WTC11 (cell line): ENCODE data around the gene SLC25A11. TPM values are rescaled to one million over a fixed set of nuclear protein-coding genes. Genes with fewer than 3 reads are reported as not detected.
A peak's percentile ranks its signal among the peaks of the same experiment; 100 is the strongest.

Experiments
- ATAC-seq: fragments of 200-7000 bp; cut with Tn5 transposase; 2 replicates; pipeline ENCODE4 v1.10.0; 2021; ENCODE audit warnings: mild to moderate bottlenecking, moderate library complexity
- CTCF ChIA-PET: fragments of 300-600 bp; sonication (Branson Sonifier 250); formaldehyde crosslinking; loops from one replicate; lab custom pipeline; 2021; ENCODE audit warnings: antibody characterized with exemption; lab: Charles Lee
- POLR2A ChIA-PET: fragments of 350-600 bp; sonication (Branson Sonifier 250); formaldehyde crosslinking; loops from one replicate; lab custom pipeline; 2021; ENCODE audit warnings: antibody characterized with exemption; lab: Charles Lee
- DNase-seq: peaks from one replicate; pipeline ENCODE4 v3.0.0; 2021; ENCODE audit warnings: low spot score
- H3K27ac Mint-ChIP-seq: 2 replicates; pipeline ENCODE4 v1.8.0; 2021; ENCODE audit warnings: mixed read lengths
- H3K27me3 Mint-ChIP-seq: 2 replicates; pipeline ENCODE4 v1.8.0; 2021; ENCODE audit warnings: low read depth, mild to moderate bottlenecking, moderate library complexity, mixed read lengths
- H3K36me3 Mint-ChIP-seq: 2 replicates; pipeline ENCODE4 v1.8.0; 2021; ENCODE audit warnings: mixed read lengths
- H3K4me1 Mint-ChIP-seq: 2 replicates; pipeline ENCODE4 v1.8.0; 2022; ENCODE audit warnings: mixed read lengths
- H3K4me3 Mint-ChIP-seq: 2 replicates; pipeline ENCODE4 v1.8.0; 2021; ENCODE audit warnings: mild to moderate bottlenecking, moderate library complexity, mixed read lengths
- H3K9me3 Mint-ChIP-seq: 2 replicates; pipeline ENCODE4 v1.8.0; 2021; ENCODE audit warnings: mixed read lengths
- CBFB ChIP-seq: sonication (generic); formaldehyde crosslinking; IDR thresholded peaks from 2 replicates; pipeline ENCODE4 v1.8.1; 2022; ENCODE audit warnings: mild to moderate bottlenecking, low read depth, missing genetic modification reagents
- CREM ChIP-seq: sonication (generic); formaldehyde crosslinking; IDR thresholded peaks from 2 replicates; pipeline ENCODE4 v1.8.1; 2022; ENCODE audit warnings: mild to moderate bottlenecking, missing genetic modification reagents, moderate library complexity
- CTCF ChIP-seq: fragments of 200-600 bp; IDR thresholded peaks from 2 replicates; pipeline ENCODE4 v1.8.0; 2022; ENCODE audit warnings: antibody characterized with exemption
- ELF4 ChIP-seq: sonication (generic); formaldehyde crosslinking; IDR thresholded peaks from 2 replicates; pipeline ENCODE4 v1.8.1; 2022; ENCODE audit warnings: low read depth, mild to moderate bottlenecking, moderate library complexity, missing genetic modification reagents
- ERG ChIP-seq: fragments of 250-450 bp; sonication (Bioruptor Pico); IDR thresholded peaks from 2 replicates; pipeline ENCODE4 v1.8.0; 2021; ENCODE audit warnings: mild to moderate bottlenecking
- JUN ChIP-seq: sonication (generic); formaldehyde crosslinking; IDR thresholded peaks from 2 replicates; pipeline ENCODE4 v1.8.0; 2023; ENCODE audit warnings: mild to moderate bottlenecking, missing genetic modification reagents
- KAT7 ChIP-seq: sonication (generic); formaldehyde crosslinking; IDR thresholded peaks from 2 replicates; pipeline ENCODE4 v1.8.1; 2023; ENCODE audit warnings: missing genetic modification reagents, mild to moderate bottlenecking, borderline replicate concordance
- NFE2L1 ChIP-seq: sonication (generic); formaldehyde crosslinking; IDR thresholded peaks from 2 replicates; pipeline ENCODE4 v1.8.1; 2023; ENCODE audit warnings: missing genetic modification reagents
- PRRX2 ChIP-seq: fragments of 250-450 bp; sonication (Bioruptor Pico); IDR thresholded peaks from 2 replicates; pipeline ENCODE4 v1.8.0; 2021; ENCODE audit warnings: mild to moderate bottlenecking
- RELA ChIP-seq: sonication (generic); formaldehyde crosslinking; IDR thresholded peaks from 2 replicates; pipeline ENCODE4 v1.8.1; 2022; ENCODE audit warnings: missing genetic modification reagents, mild to moderate bottlenecking, borderline replicate concordance
- TP53 ChIP-seq: sonication (generic); formaldehyde crosslinking; IDR thresholded peaks from 2 replicates; pipeline ENCODE4 v1.8.1; 2023; ENCODE audit warnings: mild to moderate bottlenecking, missing genetic modification reagents
- ZNF423 ChIP-seq: fragments of 250-450 bp; sonication (Bioruptor Pico); IDR thresholded peaks from 2 replicates; pipeline ENCODE4 v2.1.2; 2022; ENCODE audit warnings: mild to moderate bottlenecking, moderate library complexity
- ZNF671 ChIP-seq: fragments of 250-450 bp; sonication (Bioruptor Pico); IDR thresholded peaks from 2 replicates; pipeline ENCODE4 v1.8.0; 2021; ENCODE audit warnings: mild to moderate bottlenecking
- total RNA-seq: library from RNA; stranded (reverse); gene quantifications from 3 replicates; pipeline ENCODE4 v1.2.3, GENCODE V29; 2021
- TF ChIP-seq, protein P1 (sequence below): sonication (generic); formaldehyde crosslinking; conservative IDR thresholded peaks from 2 replicates; pipeline ENCODE4 v1.8.1; 2023; ENCODE audit warnings: mild to moderate bottlenecking, low read depth, missing genetic modification reagents, moderate library complexity
- TF ChIP-seq, protein P2 (sequence below): sonication (generic); formaldehyde crosslinking; IDR thresholded peaks from 2 replicates; pipeline ENCODE4 v1.8.0; 2022; ENCODE audit warnings: missing genetic modification reagents

Gene SLC25A11
- total RNA-seq, 1 experiment from 2014 or later: 73.7 TPM

- TF ChIP-seq PRRX2 (CRISPR knock-in tag): peak; percentile 10; the same call in 1 of the 2 replicates
- TF ChIP-seq NFE2L1 (CRISPR knock-in tag): no peak
- no peak for TF ChIP-seq TP53
Measured at GRCh38 chr17:4899341-4900230, 40.3 kb downstream of the SLC25A11 start, which contains the start of gene C17orf107 (continued).

DNA sequence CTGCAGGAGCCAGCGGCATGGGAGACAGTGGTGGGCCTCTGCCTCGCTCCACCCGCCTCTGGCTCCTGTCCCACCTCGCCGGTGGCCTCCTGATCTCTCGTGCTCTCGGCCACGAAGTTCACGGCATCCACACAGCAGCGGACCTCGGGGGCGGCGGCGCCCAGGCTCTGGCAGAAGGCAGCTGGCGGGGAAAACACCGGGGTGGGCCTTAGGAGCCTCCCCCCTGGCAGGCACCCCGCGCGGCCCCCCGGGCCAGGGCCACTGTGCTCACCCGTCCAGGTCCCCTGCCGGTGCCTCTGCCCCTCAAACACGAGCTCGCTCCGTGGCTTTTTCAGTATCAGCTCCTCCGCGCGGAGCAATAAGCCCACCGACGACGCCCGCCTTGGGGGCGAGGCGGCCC, 40.9 kb downstream of the SLC25A11 start:
- H3K4me3 Mint-ChIP-seq: peak overlapping the region; percentile 81
- POLR2A ChIA-PET: interaction anchor here (0.6 to 2.0 kb wide), 7 partner anchors 9 to 516 kb away, joined by 3 to 12 read pairs (median 4); partner anchors contain the start of genes ARRB2, ENO3 and SPAG7
- ATAC-seq (no peak), DNase-seq (no peak)
- H3K36me3 Mint-ChIP-seq: peaks cover 9% of the 10 kb centered on the region; the same call in 1 of the 2 replicates
- CTCF ChIA-PET: interaction anchor here (0.6 to 2.8 kb wide), 12 partner anchors 9 to 343 kb away, joined by 3 to 38 read pairs (median 4); partner anchors contain the start of genes MED11, RNF167, SLC25A11 and SPAG7
- H3K9me3 Mint-ChIP-seq: no peaks in the 10 kb centered on the region
- H3K27ac Mint-ChIP-seq: no peak overlapping the region
- H3K4me1 Mint-ChIP-seq: peaks cover 16% of the 10 kb centered on the region
- peaks cover 5% of the 10 kb centered on the region for H3K27me3 Mint-ChIP-seq
- TF ChIP-seq ZNF423 (peak; percentile 54), JUN (CRISPR knock-in tag) (no peak), ZNF671 (no peak)

DNA sequence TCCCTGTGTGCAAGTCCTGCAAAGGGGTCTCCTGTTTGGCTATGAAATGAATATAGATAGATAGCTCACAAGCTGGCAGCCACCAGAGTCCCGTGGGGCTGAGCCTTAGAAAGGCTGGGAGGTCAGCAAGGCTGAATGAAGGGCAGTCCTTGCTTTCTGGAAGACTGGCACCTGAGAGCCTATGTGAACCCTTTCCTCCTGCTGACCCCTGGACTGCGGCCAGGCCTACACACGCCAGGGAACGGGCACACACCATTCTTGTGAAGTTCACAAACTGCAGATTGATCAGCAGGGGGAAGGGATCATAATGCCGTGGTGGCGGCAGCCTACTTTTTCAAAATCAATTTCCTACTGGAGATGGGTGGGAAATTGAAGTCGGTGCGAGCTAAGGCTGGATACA, 41.5 kb downstream of the SLC25A11 start:
- peaks cover 13% of the 10 kb centered on the region for H3K4me1 Mint-ChIP-seq
- ATAC-seq (no peak), DNase-seq (no peak)
- ChIA-PET POLR2A (no interaction called here), CTCF (interaction anchor here (1.2 to 2.8 kb wide), 3 partner anchors 10 to 69 kb away, joined by 3 to 38 read pairs (median 8); partner anchors contain the start of genes RNF167, SLC25A11 and SPAG7)
- H3K36me3 Mint-ChIP-seq: peaks cover 9% of the 10 kb centered on the region; the same call in 1 of the 2 replicates
- no peaks in the 10 kb centered on the region for H3K9me3 Mint-ChIP-seq
- H3K27me3 Mint-ChIP-seq: peaks cover 5% of the 10 kb centered on the region
- TF ChIP-seq, protein P1, sequence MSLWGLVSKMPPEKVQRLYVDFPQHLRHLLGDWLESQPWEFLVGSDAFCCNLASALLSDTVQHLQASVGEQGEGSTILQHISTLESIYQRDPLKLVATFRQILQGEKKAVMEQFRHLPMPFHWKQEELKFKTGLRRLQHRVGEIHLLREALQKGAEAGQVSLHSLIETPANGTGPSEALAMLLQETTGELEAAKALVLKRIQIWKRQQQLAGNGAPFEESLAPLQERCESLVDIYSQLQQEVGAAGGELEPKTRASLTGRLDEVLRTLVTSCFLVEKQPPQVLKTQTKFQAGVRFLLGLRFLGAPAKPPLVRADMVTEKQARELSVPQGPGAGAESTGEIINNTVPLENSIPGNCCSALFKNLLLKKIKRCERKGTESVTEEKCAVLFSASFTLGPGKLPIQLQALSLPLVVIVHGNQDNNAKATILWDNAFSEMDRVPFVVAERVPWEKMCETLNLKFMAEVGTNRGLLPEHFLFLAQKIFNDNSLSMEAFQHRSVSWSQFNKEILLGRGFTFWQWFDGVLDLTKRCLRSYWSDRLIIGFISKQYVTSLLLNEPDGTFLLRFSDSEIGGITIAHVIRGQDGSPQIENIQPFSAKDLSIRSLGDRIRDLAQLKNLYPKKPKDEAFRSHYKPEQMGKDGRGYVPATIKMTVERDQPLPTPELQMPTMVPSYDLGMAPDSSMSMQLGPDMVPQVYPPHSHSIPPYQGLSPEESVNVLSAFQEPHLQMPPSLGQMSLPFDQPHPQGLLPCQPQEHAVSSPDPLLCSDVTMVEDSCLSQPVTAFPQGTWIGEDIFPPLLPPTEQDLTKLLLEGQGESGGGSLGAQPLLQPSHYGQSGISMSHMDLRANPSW (CRISPR knock-in tag): no peak
- TF ChIP-seq ERG (CRISPR knock-in tag): no peak
- H3K4me3 Mint-ChIP-seq: peak overlapping the region; percentile 65
- H3K27ac Mint-ChIP-seq: 0 out of 2 replicates have a peak overlapping the region, but pooled peaks have one; percentile 36

DNA sequence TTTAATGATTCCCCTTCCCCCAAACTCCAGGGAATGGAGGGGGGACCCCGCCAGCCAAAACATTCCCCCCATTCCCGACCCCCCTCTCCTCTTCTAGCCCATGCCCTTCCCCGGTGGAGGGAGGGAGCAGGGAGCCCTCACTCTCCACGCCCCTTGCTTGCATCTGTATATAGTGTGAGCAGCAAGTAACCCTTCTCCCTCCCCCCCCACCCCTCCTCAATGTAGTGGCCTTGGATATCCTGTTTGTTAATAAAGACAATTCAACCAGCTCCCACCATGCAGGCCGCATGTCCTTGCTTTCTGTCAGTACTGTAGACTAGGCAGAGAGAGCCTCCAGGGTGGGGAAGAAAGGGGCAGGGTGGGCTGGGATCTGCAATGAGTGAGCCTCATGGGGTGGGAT, 42.1 kb downstream of the SLC25A11 start:
- peaks cover 10% of the 10 kb centered on the region; the same call in 1 of the 2 replicates for H3K4me1 Mint-ChIP-seq
- peaks cover 9% of the 10 kb centered on the region; the same call in 1 of the 2 replicates for H3K36me3 Mint-ChIP-seq
- POLR2A ChIA-PET: interaction anchor here (0.7 kb wide), 1 partner anchor 1363 kb away, joined by 4 read pairs; no protein-coding TSS in a partner anchor
- ATAC-seq (no peak), DNase-seq (no peak)
- no peaks in the 10 kb centered on the region for H3K9me3 Mint-ChIP-seq
- H3K27me3 Mint-ChIP-seq: peaks cover 5% of the 10 kb centered on the region
- TF ChIP-seq KAT7 (CRISPR knock-in tag): no peak
- TF ChIP-seq, protein P2, sequence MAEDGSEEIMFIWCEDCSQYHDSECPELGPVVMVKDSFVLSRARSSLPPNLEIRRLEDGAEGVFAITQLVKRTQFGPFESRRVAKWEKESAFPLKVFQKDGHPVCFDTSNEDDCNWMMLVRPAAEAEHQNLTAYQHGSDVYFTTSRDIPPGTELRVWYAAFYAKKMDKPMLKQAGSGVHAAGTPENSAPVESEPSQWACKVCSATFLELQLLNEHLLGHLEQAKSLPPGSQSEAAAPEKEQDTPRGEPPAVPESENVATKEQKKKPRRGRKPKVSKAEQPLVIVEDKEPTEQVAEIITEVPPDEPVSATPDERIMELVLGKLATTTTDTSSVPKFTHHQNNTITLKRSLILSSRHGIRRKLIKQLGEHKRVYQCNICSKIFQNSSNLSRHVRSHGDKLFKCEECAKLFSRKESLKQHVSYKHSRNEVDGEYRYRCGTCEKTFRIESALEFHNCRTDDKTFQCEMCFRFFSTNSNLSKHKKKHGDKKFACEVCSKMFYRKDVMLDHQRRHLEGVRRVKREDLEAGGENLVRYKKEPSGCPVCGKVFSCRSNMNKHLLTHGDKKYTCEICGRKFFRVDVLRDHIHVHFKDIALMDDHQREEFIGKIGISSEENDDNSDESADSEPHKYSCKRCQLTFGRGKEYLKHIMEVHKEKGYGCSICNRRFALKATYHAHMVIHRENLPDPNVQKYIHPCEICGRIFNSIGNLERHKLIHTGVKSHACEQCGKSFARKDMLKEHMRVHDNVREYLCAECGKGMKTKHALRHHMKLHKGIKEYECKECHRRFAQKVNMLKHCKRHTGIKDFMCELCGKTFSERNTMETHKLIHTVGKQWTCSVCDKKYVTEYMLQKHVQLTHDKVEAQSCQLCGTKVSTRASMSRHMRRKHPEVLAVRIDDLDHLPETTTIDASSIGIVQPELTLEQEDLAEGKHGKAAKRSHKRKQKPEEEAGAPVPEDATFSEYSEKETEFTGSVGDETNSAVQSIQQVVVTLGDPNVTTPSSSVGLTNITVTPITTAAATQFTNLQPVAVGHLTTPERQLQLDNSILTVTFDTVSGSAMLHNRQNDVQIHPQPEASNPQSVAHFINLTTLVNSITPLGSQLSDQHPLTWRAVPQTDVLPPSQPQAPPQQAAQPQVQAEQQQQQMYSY (CRISPR knock-in tag): no peak
- TF ChIP-seq TP53: no peak
- TF ChIP-seq CREM (CRISPR knock-in tag): no peak
- TF ChIP-seq RELA: no peak
- no peak for TF ChIP-seq ELF4
- no peak for TF ChIP-seq CTCF
- TF ChIP-seq CBFB (CRISPR knock-in tag): no peak
- no peak for TF ChIP-seq PRRX2 (CRISPR knock-in tag)
- H3K27ac Mint-ChIP-seq: no peak overlapping the region
- CTCF ChIA-PET: interaction anchor here (0.6 kb wide), 1 partner anchor 89 kb away, joined by 3 read pairs; no protein-coding TSS in a partner anchor
- H3K4me3 Mint-ChIP-seq: no peak overlapping the region
